Kidney epithelial cell (primary cell): ENCODE results near the gene TRPC4AP. TPM values are rescaled to one million over a fixed set of nuclear protein-coding genes. Genes with fewer than 3 reads are reported as not detected.

Experiments used
- DNase-seq: peaks from one replicate; pipeline ENCODE4 v3.0.0-alpha.2; 2010; ENCODE audit warnings: low read depth
- H3K27me3 ChIP-seq: 2 replicates; pipeline ENCODE4 v1.6.0; 2011; ENCODE audit warnings: low read length; ENCODE audit not compliant: control insufficient read depth, insufficient read depth
- H3K36me3 ChIP-seq: 2 replicates; pipeline ENCODE4 v1.5.1; 2011; ENCODE audit warnings: low read length; ENCODE audit not compliant: control insufficient read depth, insufficient read depth
- H3K4me3 ChIP-seq: 2 replicates; pipeline ENCODE4 v1.5.1; 2011; ENCODE audit warnings: low read depth, mild to moderate bottlenecking, control low read depth, low read length
- total RNA-seq: library from RNA; depleted of rRNA; stranded (reverse); fragments of >200 nt; gene quantifications from 2 replicates; pipeline ENCODE4 v1.2.3, GENCODE V29; 2015
- TF ChIP-seq, protein P1 (sequence below): IDR thresholded peaks from 2 replicates; pipeline ENCODE4 v1.5.1; 2011; ENCODE audit warnings: mild to moderate bottlenecking, moderate library complexity, low read length, control low read depth, inconsistent platforms; ENCODE audit not compliant: insufficient read depth, poor library complexity, severe bottlenecking

TRPC4AP gene, protein sequence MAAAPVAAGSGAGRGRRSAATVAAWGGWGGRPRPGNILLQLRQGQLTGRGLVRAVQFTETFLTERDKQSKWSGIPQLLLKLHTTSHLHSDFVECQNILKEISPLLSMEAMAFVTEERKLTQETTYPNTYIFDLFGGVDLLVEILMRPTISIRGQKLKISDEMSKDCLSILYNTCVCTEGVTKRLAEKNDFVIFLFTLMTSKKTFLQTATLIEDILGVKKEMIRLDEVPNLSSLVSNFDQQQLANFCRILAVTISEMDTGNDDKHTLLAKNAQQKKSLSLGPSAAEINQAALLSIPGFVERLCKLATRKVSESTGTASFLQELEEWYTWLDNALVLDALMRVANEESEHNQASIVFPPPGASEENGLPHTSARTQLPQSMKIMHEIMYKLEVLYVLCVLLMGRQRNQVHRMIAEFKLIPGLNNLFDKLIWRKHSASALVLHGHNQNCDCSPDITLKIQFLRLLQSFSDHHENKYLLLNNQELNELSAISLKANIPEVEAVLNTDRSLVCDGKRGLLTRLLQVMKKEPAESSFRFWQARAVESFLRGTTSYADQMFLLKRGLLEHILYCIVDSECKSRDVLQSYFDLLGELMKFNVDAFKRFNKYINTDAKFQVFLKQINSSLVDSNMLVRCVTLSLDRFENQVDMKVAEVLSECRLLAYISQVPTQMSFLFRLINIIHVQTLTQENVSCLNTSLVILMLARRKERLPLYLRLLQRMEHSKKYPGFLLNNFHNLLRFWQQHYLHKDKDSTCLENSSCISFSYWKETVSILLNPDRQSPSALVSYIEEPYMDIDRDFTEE
- 78.8 and 99.3 TPM in 2 replicates for total RNA-seq

DNA sequence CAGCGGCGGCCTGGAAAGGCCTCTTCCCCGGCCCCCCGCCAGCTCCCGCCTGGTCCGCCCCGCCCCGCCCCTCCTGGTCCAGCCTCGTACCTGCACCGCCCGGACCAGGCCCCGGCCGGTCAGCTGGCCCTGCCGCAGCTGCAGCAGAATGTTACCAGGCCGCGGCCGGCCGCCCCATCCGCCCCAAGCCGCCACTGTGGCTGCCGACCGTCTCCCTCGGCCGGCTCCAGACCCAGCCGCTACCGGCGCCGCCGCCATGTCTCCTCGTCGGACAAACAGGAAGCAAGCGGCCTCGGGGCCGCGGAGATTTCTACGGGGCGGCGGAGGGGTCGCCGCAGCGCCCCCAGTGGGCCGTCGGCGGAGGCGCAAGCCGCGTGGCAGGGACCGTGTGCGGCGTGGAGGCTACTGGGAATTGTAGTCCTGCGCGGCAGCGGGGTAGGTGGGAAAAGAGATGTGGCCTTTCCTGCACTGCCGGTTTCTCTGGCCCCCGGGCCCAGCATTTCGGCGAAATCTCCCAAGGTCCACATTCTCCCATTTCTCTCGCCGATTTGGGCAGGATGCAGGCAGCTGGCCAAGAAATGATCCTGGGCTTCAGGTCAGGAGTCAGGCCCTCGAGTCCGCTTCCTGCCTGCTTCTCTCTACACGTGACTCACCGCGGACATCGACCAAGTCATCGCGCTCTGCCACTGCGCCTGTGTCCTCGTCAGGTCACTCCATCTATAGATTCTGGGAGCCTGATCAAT, at the start of gene TRPC4AP:
TRPC4AP (minus strand) TSS at position 284 of the 743 bp plus-strand sequence; CDS start at position 258, 26 bp downstream.
- peak; percentile 43 for DNase-seq
- Histone ChIP-seq H3K4me3 (peak within 1 kb of the TSS; percentile 64), H3K36me3 (no peaks in the 10 kb centered on the region), H3K27me3 (no peaks in the 10 kb centered on the region)
- TF ChIP-seq, protein P1, sequence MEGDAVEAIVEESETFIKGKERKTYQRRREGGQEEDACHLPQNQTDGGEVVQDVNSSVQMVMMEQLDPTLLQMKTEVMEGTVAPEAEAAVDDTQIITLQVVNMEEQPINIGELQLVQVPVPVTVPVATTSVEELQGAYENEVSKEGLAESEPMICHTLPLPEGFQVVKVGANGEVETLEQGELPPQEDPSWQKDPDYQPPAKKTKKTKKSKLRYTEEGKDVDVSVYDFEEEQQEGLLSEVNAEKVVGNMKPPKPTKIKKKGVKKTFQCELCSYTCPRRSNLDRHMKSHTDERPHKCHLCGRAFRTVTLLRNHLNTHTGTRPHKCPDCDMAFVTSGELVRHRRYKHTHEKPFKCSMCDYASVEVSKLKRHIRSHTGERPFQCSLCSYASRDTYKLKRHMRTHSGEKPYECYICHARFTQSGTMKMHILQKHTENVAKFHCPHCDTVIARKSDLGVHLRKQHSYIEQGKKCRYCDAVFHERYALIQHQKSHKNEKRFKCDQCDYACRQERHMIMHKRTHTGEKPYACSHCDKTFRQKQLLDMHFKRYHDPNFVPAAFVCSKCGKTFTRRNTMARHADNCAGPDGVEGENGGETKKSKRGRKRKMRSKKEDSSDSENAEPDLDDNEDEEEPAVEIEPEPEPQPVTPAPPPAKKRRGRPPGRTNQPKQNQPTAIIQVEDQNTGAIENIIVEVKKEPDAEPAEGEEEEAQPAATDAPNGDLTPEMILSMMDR, result peak; percentile 65

- Histone ChIP-seq H3K4me3 (no peak overlapping the region), H3K36me3 (peaks cover 4% of the 10 kb centered on the region), H3K27me3 (no peaks in the 10 kb centered on the region)
- DNase-seq, result no peak
- TF ChIP-seq, protein P1, result no peak
Observed at GRCh38 chr20:35135867-35136586, 43.4 kb upstream of the TRPC4AP start.

- Histone ChIP-seq H3K27me3 (no peaks in the 10 kb centered on the region), H3K36me3 (peaks cover 4% of the 10 kb centered on the region)
- TF ChIP-seq, protein P1, result no peak
Observed at GRCh38 chr20:35134880-35135279, 42.3 kb upstream of the TRPC4AP start.

GRCh38 chr20:35134472-35134871, 41.9 kb upstream of the TRPC4AP start:
- TF ChIP-seq, protein P1, result no peak
- H3K27me3 ChIP-seq, result no peaks in the 10 kb centered on the region
- H3K36me3 ChIP-seq, result peaks cover 4% of the 10 kb centered on the region

More at GRCh38 chr20:35134880-35135279, 42.3 kb upstream of the TRPC4AP start:
- DNase-seq, result no peak
- H3K4me3 ChIP-seq, result no peak overlapping the region

DNA sequence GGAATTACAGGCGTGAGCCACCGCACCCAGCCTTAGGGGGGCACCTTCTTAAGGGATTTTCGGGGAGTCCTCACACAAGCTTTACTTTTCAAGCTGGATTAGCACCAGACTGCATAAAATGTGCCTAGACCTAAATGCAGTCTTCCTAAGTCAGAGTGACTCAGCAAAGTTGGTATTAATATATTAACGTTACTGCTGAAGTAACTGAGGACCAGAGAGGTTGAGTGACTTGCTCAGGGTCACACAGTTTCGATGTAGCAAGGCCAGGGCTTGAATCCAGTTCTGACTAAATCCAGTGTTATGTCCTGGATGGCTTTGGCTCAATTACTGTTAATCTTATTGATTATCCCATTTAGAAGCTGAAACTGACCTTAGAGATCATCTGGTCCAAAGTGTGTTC, 41.1 kb upstream of the TRPC4AP start:
- no peak for DNase-seq
- H3K36me3 ChIP-seq, result peaks cover 4% of the 10 kb centered on the region
- H3K4me3 ChIP-seq, result no peak overlapping the region
- H3K27me3 ChIP-seq, result no peaks in the 10 kb centered on the region
- TF ChIP-seq, protein P1, result no peak

More at GRCh38 chr20:35134472-35134871, 41.9 kb upstream of the TRPC4AP start:
- no peak for DNase-seq
- no peak overlapping the region for H3K4me3 ChIP-seq
